T-helper 1 cell treated with Interleukin-12 subunit alpha and Interleukin-12 subunit beta and Interleukin-4 antibody, amounts not matched to agents 30 ng/mL and 1 ng/mL, for 36 hours (primary cell): ENCODE measurements around the gene AUP1. TPM values are rescaled to one million over a fixed set of nuclear protein-coding genes. Genes with fewer than 3 reads are reported as not detected.
"Not testable (repeated sequence)": the region's sequence is repeated elsewhere in the genome, so short reads cannot be mapped to it uniquely, and the experiment has no call there.

Experiments
- intact Hi-C: fragments of 100-400 bp; cut with micrococcal nuclease; formaldehyde crosslinking; loops from one replicate; pipeline ENCODE4 v1.15.1; 2024
- total RNA-seq: library from RNA; stranded (reverse); gene quantifications from 2 replicates; pipeline ENCODE4 v1.2.3, GENCODE V29; 2022

AUP1 gene
- 155 and 156 TPM in 2 replicates for total RNA-seq

GRCh38 chr2:74529357-74530238, at the start of gene AUP1, which contains the start of gene HTRA2:
Gene AUP1 (minus strand): TSS chr2:74529706. CDS start chr2:74529629, 77 bp downstream.
Gene HTRA2 (plus strand): TSS chr2:74529933. CDS start chr2:74530007, 74 bp downstream.
- intact Hi-C loops, result loop anchor here (1.0 to 2.0 kb wide), 17 partner anchors 13 to 1295 kb away; partner anchors contain the start of genes ALMS1, C2orf81, CCDC142 and CCT7

- intact Hi-C loops, result no loop called here
Measured at GRCh38 chr2:74578408-74578807, 48.9 kb upstream of the AUP1 start.

GRCh38 chr2:74577448-74577847, 47.9 kb upstream of the AUP1 start:
- intact Hi-C loops, result no loop called here

GRCh38 chr2:74576863-74577229, 47.3 kb upstream of the AUP1 start:
- intact Hi-C loops, result no loop called here

GRCh38 chr2:74576211-74576862, 46.8 kb upstream of the AUP1 start:
- intact Hi-C loops, result no loop called here

GRCh38 chr2:74575320-74575719, 45.8 kb upstream of the AUP1 start:
- intact Hi-C loops, result loop anchor here (2.0 kb wide), 1 partner anchor 21 kb away; the partner anchor contains the start of gene DOK1

- intact Hi-C loops, result loop anchor here (1.0 to 2.0 kb wide), 3 partner anchors 8 to 19 kb away; partner anchors contain the start of gene DOK1
Measured at GRCh38 chr2:74573747-74574562, 44.4 kb upstream of the AUP1 start.

GRCh38 chr2:74572178-74572925, 42.8 kb upstream of the AUP1 start:
- intact Hi-C loops, result no loop called here

- intact Hi-C loops, result loop anchor here (2.0 kb wide), 1 partner anchor 14 kb away; no protein-coding TSS in a partner anchor
Measured at GRCh38 chr2:74571058-74571457, 41.6 kb upstream of the AUP1 start.

- intact Hi-C loops, result loop anchor here (2.0 kb wide), 1 partner anchor 15 kb away; no protein-coding TSS in a partner anchor
Measured at GRCh38 chr2:74569686-74570085, 40.2 kb upstream of the AUP1 start.

GRCh38 chr2:74567881-74568280, 38.4 kb upstream of the AUP1 start:
- intact Hi-C loops, result loop anchor here (1.0 kb wide), 1 partner anchor 9 kb away; no protein-coding TSS in a partner anchor

GRCh38 chr2:74566754-74567085, 37.2 kb upstream of the AUP1 start:
- intact Hi-C loops, result loop anchor here (1.0 kb wide), 1 partner anchor 8 kb away; no protein-coding TSS in a partner anchor

- intact Hi-C loops, result loop anchor here (1.0 kb wide), 1 partner anchor 8 kb away; no protein-coding TSS in a partner anchor
Measured at GRCh38 chr2:74566076-74566753, 36.7 kb upstream of the AUP1 start.

GRCh38 chr2:74564222-74564621, 34.7 kb upstream of the AUP1 start:
- intact Hi-C loops, result no loop called here

- intact Hi-C loops, result no loop called here
Measured at GRCh38 chr2:74562126-74562775, 32.7 kb upstream of the AUP1 start.

- intact Hi-C loops, result not testable (repeated sequence)
Measured at GRCh38 chr2:74561022-74561421, 31.5 kb upstream of the AUP1 start.

- intact Hi-C loops, result no loop called here
Measured at GRCh38 chr2:74560591-74560990, 31.1 kb upstream of the AUP1 start.

GRCh38 chr2:74559912-74560311, 30.4 kb upstream of the AUP1 start:
- intact Hi-C loops, result loop anchor here (1.0 kb wide), 1 partner anchor 8 kb away; no protein-coding TSS in a partner anchor
